HG02938 (cell line): ENCODE measurements around the gene TREX2.

Experiments used
- ATAC-seq: cut with Tn5 transposase; IDR thresholded peaks from one replicate; pipeline ENCODE4 v1.9.1; 2021; ENCODE audit warnings: mild to moderate bottlenecking, moderate library complexity; ENCODE audit not compliant: unreplicated experiment

The TREX2 gene

GRCh38 chrX:153440556-153441135, 5.2 kb downstream of the TREX2 start:
- no peak for ATAC-seq

GRCh38 chrX:153439977-153440376, 5.9 kb downstream of the TREX2 start:
- ATAC-seq, result no peak

- ATAC-seq, result no peak
Observed at GRCh38 chrX:153438532-153438931, 7.3 kb downstream of the TREX2 start.

DNA sequence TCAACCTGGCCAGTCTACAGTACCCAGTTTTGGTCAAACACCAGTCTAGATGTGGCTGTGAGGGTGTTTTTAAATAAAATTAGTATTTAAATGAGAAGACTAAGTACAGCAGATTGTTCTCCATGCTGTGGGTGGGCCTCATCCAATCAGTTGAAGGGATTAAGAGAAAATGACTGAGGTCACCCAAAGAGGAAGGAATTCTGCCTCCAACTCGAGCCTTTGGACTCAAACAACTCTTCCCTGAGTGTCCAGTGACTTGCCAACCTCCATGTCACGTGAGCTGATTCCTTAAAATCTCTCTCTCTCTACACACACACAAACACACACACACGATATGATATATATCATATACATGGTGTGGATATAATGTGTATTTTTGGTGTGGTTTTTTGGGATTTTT, 10.0 kb downstream of the TREX2 start:
- ATAC-seq, result no peak

DNA sequence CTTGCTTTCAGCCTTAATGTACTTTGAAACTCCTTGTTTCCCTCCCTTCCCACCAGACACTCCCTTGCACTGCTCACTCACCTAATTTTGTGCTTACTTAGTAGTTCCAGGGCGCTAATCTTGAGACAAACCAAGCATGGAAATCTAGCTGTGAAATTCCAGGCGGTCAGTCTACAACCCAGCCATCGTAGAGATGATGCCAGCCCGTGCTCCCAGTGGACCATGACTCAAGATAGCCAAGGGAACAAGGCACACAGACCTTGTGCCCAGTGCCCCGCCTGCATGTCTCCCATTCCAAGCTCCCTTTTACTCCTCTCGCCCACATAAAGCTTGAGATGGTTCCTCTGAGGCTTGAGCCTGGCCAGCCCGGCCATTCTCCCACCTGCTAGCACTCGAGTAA, 11.1 kb downstream of the TREX2 start:
- no peak for ATAC-seq

- ATAC-seq, result no peak
Observed at GRCh38 chrX:153433781-153434285, 12.0 kb downstream of the TREX2 start.

GRCh38 chrX:153433161-153433680, 12.6 kb downstream of the TREX2 start:
- no peak for ATAC-seq

DNA sequence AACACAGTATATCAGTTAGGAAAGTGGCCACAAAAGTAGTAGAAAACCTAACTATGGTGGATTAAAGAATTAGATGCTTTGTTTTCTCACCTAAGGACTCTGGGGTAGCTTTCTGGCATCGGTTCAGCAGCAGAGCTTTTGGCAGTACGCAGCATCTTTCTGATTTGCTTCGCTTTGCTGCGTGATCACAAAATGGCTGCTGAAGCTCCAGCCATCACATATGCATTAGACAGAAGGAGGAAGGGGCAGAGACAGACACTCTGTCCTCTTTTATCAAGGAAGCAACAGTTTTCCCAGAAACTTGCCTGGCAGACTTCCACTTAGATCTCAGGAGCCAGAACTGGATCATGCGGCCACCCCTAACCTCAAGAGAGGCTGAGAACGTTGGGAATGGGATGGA, 15.1 kb downstream of the TREX2 start:
- no peak for ATAC-seq

DNA sequence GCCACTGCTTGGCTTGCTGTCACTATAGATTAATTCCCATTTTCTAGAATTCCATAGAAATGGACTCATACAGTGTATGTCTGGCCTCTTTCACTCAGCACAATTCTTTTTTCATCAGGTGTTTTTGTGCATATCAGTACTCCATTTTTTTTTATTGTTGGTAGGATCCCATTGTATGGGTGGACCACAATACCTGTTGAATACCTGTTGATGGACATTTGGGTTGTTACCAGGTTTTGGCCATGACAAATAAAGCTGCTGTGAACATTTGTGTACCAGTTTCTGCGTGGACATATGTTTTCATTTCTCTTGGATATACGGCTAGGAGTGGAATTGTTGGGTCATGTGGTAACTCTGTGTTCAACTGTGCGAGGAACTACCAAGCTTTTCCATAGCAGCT, 19.7 kb downstream of the TREX2 start:
- no peak for ATAC-seq

DNA sequence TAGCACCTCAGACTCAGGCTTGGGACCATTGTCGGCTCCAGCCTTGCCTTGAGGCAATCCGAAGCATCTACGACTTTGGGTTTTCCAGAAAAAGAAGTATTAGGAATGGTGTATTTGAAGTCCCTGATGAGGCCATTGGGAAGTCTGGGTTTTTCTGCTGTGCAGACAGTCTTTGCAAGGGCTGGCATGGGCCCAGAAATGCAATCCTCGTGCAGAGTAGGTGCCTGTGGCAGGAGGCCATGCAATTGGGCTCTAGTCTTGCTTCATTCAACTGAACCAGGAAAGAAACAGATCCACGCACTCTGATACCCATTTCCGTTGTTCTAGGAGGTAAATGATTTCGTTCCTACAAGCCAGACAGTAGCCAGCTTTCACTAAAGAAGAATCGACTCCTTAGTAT, 22.2 kb downstream of the TREX2 start:
- ATAC-seq, result no peak

- ATAC-seq, result no peak
Observed at GRCh38 chrX:153421856-153422255, 24.0 kb downstream of the TREX2 start.

DNA sequence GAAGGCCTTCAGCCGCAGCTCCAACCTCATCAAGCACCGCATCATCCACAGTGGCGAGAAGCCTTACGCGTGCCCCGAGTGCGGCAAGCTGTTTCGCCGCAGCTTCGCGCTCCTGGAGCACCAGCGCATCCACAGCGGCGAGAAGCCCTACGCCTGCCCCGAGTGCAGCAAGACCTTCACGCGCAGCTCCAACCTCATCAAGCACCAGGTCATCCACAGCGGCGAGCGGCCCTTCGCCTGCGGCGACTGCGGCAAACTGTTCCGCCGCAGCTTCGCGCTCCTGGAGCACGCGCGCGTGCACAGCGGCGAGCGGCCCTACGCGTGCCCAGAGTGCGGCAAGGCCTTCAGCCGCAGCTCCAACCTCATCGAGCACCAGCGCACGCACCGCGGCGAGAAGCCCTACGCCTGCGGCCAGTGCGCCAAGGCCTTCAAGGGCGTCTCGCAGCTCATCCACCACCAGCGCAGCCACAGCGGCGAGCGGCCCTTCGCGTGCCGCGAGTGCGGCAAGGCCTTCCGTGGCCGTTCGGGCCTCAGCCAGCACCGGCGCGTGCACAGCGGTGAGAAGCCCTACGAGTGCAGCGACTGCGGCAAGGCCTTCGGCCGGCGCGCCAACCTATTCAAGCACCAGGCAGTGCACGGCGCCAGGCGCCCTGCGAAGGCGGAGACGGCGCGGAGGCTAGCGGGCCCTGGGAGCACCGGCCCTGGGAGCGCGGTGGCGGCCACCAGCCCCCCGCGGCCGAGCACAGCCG, 24.8 kb downstream of the TREX2 start:
- ATAC-seq, result no peak

DNA sequence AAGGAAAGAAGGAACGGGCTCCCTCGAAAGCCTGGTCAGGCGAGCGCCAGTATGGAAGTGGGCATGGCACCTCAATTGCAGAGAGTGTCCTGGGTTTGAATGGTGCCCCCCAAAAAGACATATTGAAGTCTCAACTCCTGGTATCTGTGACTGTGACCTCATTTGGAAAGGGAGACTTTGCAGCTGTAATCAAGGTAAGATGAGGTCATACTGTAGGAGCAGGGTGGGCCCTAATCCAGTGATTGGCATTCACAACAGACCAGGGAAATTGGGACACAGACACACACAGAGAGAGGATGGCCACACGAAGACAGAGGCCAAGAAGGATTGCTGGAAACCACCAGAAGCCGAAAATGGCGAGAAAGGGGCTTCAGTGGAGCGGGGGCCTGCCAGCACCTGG, 28.2 kb downstream of the TREX2 start:
- ATAC-seq, result no peak

DNA sequence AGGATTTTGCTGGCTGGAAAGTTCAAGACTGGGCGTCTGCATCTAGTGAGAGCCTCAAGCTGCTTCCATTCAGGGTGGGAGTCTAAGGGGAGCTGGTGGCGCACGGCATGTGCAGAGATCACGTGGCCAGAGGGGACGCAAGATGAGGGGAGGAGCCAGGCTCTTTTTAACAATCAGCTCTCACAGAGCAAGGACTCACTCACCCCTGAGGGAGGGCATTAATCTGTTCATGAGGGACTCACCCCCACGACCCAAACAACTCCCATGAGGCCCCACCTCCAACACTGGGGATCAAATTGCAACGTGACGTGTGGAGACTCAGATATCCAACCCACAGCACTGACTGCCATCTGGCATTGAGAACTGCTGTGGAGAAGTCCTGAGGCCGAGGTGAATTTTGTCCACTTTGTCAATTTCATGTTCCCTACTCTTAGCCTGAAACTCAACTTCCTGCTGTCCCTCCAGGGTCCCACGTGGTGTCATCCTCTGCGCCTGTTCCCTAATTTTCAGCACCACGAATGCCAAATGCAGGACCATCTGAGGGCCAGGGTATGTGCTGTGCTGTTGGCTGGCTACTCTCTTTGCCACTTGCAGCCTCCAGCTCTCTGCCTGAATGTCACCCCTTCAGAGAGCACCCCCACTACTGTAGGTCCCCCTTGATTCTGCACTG, 28.9 kb downstream of the TREX2 start:
- no peak for ATAC-seq

DNA sequence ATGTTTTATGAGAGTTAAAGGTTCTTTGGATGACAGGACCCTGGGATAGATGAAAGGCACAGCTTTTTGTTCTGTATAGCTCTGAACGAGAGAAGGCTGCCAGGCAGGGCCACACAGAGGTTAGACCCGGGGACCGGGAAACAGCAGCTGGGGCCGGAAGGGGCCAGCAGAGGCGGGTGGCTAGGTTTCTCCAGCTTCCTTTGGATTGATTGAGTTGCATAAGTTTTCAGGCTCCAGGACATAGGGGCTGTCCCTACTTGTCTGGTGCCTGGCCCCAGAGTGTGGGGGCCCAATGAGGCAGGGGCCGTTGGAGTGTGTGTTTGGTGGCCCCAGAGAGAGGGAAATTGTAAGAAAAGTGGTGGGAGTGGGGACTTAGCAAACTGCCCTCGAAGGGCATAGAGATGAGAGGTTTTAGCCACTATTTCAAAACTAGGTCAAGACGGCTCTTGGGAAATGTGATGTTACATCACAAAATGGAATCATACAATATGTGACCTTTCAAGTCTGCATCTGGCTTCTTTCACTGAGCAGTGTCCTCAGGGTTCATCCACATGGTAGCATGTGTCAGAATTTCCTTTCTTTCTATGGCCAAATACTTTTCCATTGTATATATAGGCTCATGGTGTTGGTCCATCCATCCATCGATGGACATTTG, 30.9 kb downstream of the TREX2 start:
- ATAC-seq, result no peak

DNA sequence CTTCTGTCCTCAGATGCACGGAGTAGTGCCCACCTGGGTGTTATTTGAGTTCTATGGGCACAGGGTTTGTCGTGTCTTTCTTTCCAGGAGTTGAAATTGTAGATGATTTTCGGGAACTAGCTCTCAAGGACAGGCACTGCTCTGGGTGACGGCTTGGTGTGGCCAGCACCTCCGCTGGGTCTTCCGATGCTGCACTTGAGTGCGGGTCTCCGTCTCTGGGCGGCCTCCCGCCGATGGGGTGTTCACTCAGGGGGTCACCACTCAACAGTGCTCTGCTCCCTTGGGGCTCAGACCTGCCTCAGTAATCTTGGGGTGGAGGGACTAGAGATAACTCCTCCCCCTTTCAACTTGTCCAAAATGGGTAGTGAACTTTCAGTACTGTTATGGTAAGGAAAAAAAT, 32.1 kb downstream of the TREX2 start:
- ATAC-seq, result no peak

- no peak for ATAC-seq
Observed at GRCh38 chrX:153412746-153413720, 32.8 kb downstream of the TREX2 start.

GRCh38 chrX:153411988-153412574, 33.8 kb downstream of the TREX2 start:
- ATAC-seq, result peak; percentile 2

DNA sequence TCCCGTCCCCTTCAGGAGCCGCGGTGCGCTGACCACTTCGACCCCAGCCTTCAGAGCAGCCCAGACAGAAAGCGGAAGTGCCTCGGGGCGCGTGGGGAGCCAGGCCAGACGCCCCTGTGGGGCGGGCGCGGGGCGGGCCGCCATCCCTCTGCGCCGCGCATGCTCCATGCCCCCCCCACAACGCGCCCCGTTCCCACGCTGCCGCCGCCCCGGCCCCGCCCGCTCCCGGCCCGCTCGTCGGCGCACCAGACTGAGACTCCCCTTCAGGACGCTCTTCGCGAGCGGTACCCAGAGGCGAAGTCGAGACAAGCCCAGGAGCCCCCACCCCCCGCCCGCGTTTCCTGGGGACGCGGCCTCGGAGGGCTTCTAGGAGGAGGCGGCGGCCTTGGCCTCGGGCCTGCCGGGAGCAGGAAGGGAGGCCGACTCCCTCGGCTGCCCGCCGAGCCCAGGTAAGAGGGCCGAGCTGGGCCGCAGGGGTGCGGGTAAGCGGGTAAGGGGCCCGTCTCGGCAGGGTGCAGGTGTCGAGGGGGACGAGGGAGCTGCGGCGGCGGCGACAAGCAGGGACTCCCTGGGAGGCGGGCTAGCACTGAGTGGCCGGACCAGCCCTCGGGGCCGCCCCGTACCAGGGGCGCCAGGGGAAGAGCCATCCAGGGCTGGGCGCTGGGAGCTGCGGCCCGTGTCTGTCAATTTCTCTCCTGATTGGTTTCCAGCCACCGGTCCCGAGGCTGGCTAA, 34.4 kb downstream of the TREX2 start, which contains the start of gene ZFP92:
Gene ZFP92 (plus strand): TSS at position 218 of the 733 bp plus-strand sequence. CDS start 6,851 bp downstream, outside the sequence.
- peak; percentile 55 for ATAC-seq
